NCI-H446 (cell line): ENCODE data around the gene FIG4.
"Not testable (repeated sequence)": the region's sequence is repeated elsewhere in the genome, so short reads cannot be mapped to it uniquely, and the experiment has no call there.

ENCODE experiments used
- DNase-seq, 2 experiments: peaks; one replicate each; lab custom pipeline; 2025; lab: John Stamatoyannopoulos, UW

FIG4 gene

GRCh38 chr6:109853951-109854350 lies 162.9 kb downstream of the FIG4 start:
- DNase-seq, result no peak

DNA sequence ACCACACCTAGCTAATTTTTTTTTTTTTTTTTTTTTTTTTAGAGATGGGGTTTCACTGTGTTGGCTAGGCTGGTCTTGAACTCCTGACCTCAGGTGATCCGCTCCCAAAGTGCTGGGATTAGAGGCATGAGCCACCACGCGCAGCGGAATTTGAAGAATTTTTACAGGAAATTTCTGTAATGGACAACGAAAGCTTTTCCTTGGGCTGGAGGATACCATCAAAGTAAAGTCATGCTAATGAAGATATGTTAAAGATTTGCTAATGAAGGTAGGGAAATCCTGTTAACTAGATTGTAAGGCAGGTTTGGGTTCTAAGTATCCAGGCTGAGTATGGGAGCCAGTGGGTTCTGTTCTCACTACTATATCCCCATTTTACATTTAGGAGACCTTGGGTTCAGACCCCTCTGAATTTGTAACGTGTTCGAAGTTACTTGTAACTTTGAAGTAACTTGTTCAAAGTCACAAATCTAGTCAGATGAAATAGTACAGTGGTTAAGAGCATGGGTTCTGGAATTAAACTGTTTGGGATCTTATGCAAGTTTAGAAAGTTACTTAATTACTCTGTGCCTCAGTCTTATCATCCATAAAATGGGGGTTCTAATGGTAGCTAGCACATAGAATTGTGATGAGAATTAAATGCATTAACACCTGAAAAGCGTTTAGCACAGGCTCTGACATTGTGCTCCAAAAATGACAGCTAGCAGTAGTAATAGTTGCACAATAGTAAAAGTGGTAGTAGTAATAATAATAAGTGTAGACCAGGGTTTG lies 163.6 kb downstream of the FIG4 start:
- no peak for DNase-seq

DNA sequence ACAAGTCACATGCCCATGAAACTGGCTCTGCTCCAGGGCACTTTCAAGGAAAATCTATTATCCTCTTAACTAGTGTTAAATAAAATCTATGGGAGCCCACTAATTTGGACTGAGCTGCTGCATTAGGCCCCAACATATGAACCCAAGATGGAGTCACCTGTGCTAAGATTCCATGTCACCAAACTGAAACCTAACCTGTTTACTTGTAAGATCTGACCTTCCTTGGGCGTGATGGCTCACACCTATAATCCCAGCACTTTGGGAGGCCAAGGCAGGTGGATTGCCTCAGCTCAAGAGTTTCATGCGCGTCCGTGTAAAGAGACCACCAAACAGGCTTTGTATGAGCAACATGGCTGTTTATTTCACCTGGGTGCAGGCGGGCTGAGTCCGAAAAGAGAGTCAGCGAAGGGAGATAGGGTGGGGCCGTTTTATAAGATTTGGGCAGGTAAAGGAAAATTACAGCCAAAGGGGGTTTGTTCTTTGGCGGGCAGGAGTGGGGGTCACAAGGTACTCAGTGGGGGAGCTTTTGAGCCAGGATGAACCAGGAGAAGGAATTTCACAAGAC lies 164.5 kb downstream of the FIG4 start:
- DNase-seq, result not testable (repeated sequence)

GRCh38 chr6:109861946-109862345 lies 170.8 kb downstream of the FIG4 start:
- no peak for DNase-seq

DNA sequence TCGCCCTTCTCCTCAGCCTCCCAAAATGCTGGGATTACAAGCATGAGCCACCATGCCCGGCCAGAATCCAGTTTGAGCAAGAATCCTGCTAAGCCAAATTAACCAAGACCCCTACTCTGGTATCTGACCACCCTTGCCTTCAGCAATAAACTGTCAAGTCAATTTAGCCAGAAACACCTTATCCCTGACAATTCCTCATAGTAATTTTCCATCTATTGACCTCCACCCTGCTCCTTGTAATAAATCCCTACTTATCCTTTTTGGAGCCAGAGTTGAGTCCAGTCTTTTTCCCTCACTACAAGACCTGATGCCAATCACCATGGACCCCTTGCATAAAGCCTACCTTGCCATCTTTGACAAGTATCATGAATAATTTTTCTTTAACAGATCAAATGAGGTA lies 173.0 kb downstream of the FIG4 start:
- no peak for DNase-seq

DNA sequence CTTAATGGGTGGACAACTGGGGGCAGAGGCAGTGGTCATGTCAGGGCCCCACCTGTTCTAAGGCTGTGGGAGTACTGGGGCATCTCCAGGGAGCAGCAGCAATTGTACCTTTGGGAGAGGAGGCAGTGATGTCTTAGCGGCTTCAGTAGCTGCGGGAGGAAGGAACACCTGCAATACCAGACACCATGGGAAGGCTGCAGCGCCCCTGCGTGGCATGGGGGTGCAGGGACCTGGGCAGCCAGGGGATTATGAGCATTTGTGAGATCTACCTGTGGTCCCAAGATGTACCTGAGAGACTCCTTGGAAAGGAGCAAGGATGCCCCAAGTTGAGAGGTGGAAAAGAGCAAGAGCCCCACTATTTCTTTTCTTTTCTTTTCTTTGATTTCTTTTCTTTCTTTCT lies 174.9 kb downstream of the FIG4 start:
- no peak for DNase-seq

GRCh38 chr6:109867009-109867969 lies 176.2 kb downstream of the FIG4 start:
- DNase-seq, result peak in 1 of 2 experiments; percentile 17

DNA sequence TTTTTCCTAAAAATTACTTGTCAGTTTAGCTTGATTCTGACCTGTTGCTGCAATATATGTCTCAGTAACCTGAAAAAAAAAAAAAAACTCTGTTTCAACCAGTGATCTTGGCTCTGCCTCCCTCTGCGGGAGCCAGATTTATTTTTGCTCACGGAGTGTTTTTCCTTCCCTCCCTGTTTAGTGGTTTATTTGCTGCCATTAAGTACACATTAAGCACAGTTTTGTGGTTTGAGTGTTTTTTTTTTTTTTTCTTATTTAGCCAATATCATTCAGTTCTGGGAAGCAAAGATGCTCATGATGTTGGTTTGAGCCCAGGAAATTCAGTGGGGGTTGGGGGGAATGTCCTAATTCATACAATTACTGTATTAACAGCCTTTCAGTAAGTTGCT lies 176.9 kb downstream of the FIG4 start:
- no peak for DNase-seq

- not testable (repeated sequence) for DNase-seq
Observed at GRCh38 chr6:109869398-109870088, 178.4 kb downstream of the FIG4 start.

- DNase-seq, result no peak
Observed at GRCh38 chr6:109870089-109870410, 179.0 kb downstream of the FIG4 start.

- DNase-seq, result no peak
Observed at GRCh38 chr6:109872549-109872948, 181.5 kb downstream of the FIG4 start.

DNA sequence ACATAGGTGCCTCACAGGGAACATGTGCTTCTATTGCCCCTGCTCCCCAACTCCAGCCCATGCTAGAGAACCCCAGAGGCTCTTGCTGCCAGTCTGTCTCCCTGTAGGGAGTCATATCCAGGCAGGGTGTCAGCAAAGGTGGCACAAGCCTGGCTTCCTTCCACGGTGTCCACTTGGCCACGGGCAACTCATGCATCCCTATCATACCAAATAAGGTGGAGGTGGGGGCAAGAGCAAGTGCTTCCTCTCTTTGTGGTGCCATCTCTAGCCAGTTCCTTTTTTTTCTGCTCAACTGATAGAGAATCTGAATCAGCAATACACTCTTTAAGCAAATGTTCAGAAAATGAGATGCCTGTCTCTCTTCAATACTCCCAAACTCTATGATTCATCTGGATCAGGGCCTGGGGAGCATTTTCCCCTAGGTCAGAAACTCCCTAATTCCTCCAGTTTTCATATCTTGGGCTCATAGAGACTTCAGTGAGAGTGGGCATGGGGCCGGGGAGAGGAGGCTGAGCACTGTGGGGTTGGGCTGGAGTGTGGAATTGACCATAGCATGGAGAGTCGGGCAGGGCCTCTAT lies 182.0 kb downstream of the FIG4 start:
- no peak for DNase-seq

DNA sequence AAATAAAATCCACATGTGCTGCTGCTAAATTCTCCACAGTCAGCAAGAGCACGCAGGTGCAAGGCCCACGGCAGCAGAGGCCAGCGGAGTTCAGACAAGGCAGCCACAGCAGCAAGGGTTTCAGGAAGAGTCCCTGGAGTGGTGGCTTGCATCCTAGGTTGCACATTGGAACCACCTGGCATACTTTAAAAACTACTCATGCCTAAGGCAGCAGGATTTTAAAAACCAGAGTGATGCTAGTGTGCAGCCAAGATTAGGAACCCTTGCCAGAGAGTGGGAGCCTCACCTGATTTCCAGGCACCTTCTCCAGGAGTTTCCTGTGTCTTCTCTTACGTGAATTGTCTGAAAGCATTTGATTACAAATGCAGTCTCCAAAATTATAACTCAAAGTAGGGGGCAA lies 183.0 kb downstream of the FIG4 start:
- no peak for DNase-seq

GRCh38 chr6:109874621-109875020 lies 183.5 kb downstream of the FIG4 start:
- no peak for DNase-seq
